ENCODE results near the gene TSSK6.
"Not testable (repeated sequence)": the region's sequence is repeated elsewhere in the genome, so short reads cannot be mapped to it uniquely, and the experiment has no call there.

The TSSK6 gene

GRCh38 chr19:19489804-19490204 is 25.5 kb downstream of the TSSK6 start:
- in situ Hi-C loops (cut with HindIII; ENCODE audit: low sequenced_read_pairs), result no loop called here

- in situ Hi-C loops (cut with HindIII; ENCODE audit: low sequenced_read_pairs), result no loop called here
These were observed 26.3 kb downstream of the TSSK6 start for GRCh38 chr19:19488875-19489690.

GRCh38 chr19:19487950-19488874 is 27.1 kb downstream of the TSSK6 start:
- in situ Hi-C loops (cut with HindIII; ENCODE audit: low sequenced_read_pairs), result no loop called here

GRCh38 chr19:19487077-19487949 is 28.0 kb downstream of the TSSK6 start:
- in situ Hi-C loops (cut with HindIII; ENCODE audit: low sequenced_read_pairs), result no loop called here

GRCh38 chr19:19486343-19487076 is 28.8 kb downstream of the TSSK6 start:
- in situ Hi-C loops (cut with HindIII; ENCODE audit: low sequenced_read_pairs), result no loop called here

GRCh38 chr19:19485998-19486290 is 29.4 kb downstream of the TSSK6 start:
- in situ Hi-C loops (cut with HindIII; ENCODE audit: low sequenced_read_pairs), result no loop called here

- in situ Hi-C loops (cut with HindIII; ENCODE audit: low sequenced_read_pairs), result no loop called here
These were observed 30.0 kb downstream of the TSSK6 start for GRCh38 chr19:19485161-19485997.

GRCh38 chr19:19482809-19483596 is 32.3 kb downstream of the TSSK6 start:
- in situ Hi-C loops (cut with HindIII; ENCODE audit: low sequenced_read_pairs), result no loop called here

- in situ Hi-C loops (cut with HindIII; ENCODE audit: low sequenced_read_pairs), result no loop called here
These were observed 34.7 kb downstream of the TSSK6 start for GRCh38 chr19:19480688-19481087.

GRCh38 chr19:19477705-19478383 is 37.5 kb downstream of the TSSK6 start:
- in situ Hi-C loops (cut with HindIII; ENCODE audit: low sequenced_read_pairs), result no loop called here

GRCh38 chr19:19475849-19476828 is 39.2 kb downstream of the TSSK6 start:
- in situ Hi-C loops (cut with HindIII; ENCODE audit: low sequenced_read_pairs), result no loop called here

- in situ Hi-C loops (cut with HindIII; ENCODE audit: low sequenced_read_pairs), result no loop called here
These were observed 40.2 kb downstream of the TSSK6 start for GRCh38 chr19:19475015-19475765.

GRCh38 chr19:19472106-19472505 is 43.2 kb downstream of the TSSK6 start:
- in situ Hi-C loops (cut with HindIII; ENCODE audit: low sequenced_read_pairs), result not testable (repeated sequence)

GRCh38 chr19:19471682-19472081 is 43.7 kb downstream of the TSSK6 start:
- in situ Hi-C loops (cut with HindIII; ENCODE audit: low sequenced_read_pairs), result no loop called here

- in situ Hi-C loops (cut with HindIII; ENCODE audit: low sequenced_read_pairs), result no loop called here
These were observed 44.8 kb downstream of the TSSK6 start for GRCh38 chr19:19470579-19470978.

- in situ Hi-C loops (cut with HindIII; ENCODE audit: low sequenced_read_pairs), result no loop called here
These were observed 46.8 kb downstream of the TSSK6 start for GRCh38 chr19:19468424-19469050.

Measured in endothelial cell of hepatic sinusoid (primary cell).